IPS-NIHi7 (cell line): ENCODE results near the gene RAB11B.
A peak's percentile ranks its signal among the peaks of the same experiment; 100 is the strongest.
"Not testable (repeated sequence)": the region's sequence is repeated elsewhere in the genome, so short reads cannot be mapped to it uniquely, and the experiment has no call there.

Experiments used
- DNase-seq: peaks from one replicate; pipeline ENCODE4 v3.0.0; 2012; ENCODE audit warnings: mixed read lengths; ENCODE audit errors: extremely low spot score

RAB11B gene

DNA sequence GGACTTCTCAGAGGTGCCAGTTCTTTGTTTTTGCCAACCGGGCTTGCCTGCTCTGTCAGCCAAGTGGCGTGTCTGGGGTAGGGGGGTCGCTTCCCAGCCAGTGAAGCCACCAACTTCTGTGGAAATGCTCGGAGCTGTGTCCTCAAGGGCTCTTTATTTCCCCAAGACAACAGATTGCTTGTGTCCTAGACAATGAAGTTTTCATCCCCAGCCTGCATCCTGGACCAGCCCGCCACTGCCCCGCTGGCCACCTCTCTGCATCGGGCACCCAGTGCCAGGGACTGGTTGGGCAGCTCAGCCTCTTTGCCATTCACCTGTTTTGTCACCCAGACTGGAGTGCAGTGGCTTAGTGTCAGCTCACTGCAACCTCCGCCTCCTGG is 3.7 kb downstream of the RAB11B start:
- DNase-seq = no peak

DNA sequence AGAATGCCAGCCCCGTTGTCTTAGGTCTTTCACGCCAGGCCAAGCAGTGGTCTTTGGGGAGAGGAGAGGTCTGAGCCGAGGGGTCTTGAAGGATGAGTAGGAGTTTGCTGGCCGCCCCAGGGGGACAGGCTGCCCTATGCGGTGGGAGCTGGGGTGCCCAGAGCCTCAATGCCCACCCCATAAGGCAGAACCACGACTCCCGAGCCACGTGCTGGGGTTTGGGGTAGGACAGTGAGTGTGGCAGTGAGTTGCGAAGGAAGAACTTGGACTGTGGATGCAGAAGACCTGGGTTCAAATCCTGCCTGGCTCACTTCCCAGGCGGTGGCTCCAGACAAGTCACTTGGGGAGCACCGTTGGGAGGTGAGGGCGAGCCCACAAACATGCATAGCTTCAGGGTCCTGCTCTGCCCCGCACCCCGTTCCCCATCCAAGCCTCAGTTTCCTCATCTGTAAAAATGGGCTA is 5.5 kb downstream of the RAB11B start:
- DNase-seq = no peak

DNA sequence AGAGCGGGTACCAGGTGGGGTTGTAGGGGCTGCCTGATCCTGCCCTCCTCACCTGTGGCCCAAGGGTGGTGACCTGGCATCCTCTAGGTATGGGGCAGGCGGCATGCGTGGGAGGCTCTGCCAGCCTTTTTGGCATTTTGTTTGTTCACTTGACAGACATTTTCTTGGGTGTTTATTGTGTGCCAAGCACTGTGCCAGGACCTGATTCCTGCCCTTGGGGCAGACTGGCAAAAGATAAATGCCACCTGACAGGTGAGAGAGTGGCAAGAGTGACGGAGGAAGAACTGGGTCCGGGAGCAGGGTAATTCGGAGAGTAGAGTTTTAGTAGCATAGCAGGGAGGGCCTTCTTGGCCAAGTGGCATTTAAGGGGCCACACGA is 6.0 kb downstream of the RAB11B start:
- no peak for DNase-seq

DNA sequence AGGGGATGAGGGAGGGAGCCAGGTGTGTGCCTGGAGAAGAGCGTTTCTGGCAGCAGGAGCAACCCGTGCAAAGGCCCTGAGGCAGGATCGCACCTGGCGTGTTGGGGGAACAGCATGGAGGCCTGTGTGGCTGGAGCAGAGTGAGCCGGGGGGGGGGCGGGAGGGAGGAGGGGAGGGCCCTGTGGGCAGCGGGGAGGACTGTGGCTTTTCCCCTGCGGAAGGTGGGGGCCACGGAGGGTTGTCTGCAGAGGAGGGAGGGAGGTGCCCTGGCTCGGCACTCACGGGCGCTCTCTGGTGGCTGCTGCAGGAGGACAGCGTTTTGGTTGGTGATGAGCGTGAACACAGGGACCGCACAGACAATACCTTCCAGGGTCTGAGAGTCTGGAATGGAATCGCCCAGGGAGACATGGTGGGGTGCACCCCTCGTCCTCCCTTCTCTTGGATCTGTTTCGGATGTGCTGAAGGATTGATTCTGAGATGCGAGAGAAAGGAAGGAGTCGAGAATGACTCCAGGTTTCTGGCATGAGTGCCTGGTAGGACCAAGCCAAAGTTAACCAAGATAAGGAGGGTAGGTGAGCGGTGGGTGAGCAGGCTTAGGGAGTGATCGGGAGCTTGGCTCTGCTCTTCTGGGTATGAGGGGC is 6.5 kb downstream of the RAB11B start:
- peak; percentile 77 for DNase-seq

DNA sequence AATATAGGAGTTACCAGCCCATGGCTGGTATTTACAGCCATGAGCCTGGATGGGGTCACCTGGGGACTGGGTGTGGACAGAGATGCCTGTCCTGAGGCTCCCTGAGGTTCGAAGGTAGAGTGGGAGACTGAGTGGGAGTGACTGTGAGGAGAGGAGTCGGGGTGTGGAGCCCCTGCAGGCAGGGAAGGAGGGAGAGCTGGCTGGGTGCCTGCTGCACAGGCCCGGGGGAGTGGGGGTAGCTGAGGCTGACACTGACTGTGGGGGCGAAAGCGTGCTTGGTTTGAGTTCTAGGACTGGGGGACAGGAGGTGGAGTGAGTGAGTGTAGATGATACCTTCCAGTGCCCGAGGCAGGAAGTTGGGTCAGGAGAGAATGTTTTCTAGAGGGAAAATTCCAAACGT is 7.1 kb downstream of the RAB11B start:
- no peak for DNase-seq

DNA sequence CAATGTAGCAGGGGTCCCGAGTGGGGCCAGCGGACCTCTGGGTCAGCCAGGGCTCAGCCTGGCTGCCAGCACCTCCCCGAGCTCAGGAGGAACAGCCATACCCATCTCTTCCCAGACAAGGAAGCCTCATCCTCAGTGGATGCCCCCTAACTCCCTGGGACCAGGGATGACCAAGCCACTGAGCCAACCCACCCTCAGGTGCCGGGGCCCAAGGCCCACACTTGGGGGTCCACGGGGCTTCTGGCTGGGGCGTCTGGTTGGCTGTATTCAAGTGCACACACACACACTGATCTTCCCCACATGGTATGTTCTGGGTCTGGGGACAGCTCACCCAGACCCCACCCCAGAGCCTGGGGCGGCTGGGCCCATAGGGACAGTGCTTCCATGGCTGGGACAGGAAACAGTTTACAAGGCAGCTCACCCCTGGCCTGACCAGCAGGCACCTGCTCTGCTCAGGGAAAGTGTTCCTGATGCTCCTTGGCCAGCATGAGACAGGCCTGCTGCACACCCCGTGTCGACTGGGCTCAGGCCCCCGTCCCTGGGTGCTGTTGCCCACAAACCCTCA is 7.7 kb downstream of the RAB11B start:
- no peak for DNase-seq

DNA sequence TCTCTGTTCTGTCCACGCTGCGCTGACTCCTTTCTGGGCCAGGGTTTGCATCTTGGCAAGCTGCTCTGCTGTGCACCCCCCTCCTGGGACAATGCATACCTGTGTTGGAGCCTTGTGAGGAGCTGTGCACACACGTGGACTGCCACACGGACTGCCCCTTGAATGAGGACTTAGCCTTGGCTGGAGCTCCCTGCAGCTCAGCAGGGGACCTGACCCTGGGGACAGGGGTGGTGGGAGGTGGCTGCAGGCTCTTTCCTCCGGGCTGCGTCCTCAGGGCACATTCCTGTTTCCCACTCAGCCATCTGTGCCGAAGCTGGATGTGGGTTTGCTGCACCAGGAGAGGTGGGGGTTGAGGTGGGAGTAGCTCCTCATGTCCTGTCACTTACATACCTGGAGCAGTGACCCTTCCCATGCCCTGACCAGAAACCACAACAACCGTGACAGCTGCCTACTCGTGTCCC is 8.2 kb downstream of the RAB11B start:
- DNase-seq = no peak

DNA sequence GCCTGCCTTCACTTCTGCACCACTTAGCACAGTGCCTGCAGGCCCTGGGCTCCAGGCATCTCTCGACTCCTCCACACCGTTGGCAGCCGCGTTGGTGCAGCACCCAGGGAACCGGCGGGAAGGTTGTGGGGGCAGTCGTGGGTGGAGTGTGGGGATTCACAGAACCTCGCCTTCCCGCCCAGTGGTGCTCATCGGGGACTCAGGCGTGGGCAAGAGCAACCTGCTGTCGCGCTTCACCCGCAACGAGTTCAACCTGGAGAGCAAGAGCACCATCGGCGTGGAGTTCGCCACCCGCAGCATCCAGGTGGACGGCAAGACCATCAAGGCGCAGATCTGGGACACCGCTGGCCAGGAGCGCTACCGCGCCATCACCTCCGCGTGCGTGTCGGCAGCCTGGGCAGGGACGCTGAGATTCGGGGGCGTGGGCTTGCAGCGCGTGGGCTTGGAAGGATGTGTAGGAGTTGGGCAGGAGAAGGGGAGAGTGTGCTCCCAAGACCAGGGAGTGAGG is 9.6 kb downstream of the RAB11B start:
- DNase-seq = no peak

DNA sequence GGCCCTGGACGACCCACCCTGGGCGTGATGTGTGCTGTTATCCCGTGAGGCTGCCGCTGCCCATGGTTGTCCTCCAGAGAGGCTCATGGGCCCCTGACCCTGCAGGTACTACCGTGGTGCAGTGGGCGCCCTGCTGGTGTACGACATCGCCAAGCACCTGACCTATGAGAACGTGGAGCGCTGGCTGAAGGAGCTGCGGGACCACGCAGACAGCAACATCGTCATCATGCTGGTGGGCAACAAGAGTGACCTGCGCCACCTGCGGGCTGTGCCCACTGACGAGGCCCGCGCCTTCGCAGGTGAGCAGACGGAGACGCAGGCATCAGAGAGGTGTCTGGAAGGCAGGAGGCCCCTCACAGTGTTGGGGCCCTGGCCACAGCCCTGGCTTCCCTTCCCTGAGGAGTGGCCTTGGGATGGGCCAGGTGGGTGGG is 11.8 kb downstream of the RAB11B start:
- DNase-seq = no peak

DNA sequence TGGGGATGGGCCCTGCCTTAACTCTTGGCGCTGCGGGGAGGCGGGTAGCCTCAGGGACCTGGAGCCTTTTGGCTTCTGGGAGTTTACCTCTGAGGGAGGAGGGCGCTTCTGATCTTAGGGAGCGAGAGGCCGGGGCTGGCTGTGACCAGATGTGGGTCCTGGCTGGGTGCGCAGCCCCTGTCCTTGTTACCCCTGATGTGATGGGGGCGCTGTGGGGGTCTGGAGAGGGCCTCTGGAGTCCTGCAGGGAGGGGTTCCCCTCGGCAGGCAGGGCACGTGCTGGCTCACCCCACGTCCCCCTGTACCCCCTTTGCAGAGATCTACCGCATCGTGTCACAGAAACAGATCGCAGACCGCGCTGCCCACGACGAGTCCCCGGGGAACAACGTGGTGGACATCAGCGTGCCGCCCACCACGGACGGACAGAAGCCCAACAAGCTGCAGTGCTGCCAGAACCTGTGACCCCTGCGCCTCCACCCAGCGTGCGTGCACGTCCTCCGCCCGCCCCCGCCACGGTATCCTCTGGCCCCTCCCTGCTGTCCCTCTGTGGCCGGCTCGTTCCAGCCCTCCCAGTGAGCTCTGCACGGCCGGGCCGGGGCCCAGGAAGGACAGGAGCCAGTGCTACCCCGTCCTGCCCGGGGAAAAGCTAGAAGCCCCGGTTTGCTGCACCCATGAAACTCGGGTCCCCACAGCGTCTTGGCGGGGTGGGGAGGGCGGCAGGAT is 13.1 kb downstream of the RAB11B start:
- DNase-seq = no peak

DNA sequence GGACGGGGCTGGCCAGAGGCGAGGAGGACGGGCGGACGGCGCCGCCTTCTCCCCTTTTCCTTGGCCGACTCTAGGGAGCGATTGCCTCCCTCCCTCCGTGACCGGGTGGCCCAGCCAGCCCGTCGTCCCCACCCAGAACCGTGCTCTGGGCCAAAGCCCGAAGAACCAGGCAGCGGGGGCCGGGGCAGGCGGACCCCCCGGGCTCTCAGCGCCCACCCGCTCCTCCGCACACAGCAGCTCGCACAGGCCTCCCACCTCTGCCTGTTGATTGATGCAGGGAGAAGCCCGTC is 13.6 kb downstream of the RAB11B start:
- DNase-seq = no peak

DNA sequence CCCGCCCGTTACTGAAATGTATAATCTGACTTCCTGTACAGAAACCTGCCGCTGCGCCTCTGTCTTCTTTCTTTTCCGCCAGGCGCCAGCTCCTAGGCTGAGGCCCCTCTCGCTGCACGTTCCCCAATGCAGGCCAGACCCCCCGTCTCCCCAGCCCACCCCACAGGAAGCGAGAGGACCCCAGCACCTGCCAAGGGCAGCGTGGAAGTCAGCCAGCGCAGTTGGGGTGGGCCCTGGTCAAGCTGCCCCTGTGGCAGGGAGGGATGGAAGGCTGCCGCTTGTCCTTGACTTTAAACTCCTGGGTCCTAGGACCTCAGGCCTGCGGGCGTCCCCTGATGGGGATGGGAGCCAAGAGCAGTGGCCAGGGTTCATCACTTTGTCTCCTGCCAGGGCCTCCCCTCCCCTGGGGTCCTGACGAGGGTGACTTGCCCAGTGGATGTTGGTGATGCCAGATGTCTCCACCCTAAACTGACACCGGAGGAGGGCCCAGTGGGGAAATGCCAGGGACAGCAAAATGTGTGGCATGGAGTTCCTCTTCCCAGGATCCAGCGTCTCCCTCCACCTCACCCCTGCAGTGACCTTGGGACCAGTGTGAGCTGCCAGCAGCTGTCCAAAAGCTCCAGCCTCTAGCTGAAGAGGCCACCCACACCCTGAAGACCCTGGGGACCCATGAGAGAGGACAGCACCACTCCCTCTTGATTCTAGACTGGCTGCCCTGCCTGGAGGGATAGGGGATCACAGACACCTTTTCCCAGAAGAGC is 14.4 kb downstream of the RAB11B start:
- DNase-seq = no peak

DNA sequence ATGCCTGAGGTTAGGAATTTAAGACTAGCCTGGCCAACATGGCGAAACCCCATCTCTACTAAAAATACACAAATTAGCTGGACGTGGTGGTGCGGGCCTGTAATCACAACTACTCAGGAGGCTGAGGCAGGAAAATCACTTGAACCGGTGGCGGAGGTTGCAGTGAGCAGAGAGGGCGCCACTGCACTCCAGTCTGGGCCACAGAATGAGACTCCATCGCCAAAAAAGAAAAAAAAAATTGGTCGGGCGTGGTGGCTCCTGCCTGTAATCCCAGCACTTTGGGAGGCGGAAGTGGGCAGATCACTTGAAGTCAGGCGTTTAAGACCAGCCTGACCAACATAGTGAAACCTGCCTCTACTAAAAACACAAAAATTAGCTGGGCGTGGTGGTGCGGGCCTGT is 20.6 kb downstream of the RAB11B start:
- not testable (repeated sequence) for DNase-seq

DNA sequence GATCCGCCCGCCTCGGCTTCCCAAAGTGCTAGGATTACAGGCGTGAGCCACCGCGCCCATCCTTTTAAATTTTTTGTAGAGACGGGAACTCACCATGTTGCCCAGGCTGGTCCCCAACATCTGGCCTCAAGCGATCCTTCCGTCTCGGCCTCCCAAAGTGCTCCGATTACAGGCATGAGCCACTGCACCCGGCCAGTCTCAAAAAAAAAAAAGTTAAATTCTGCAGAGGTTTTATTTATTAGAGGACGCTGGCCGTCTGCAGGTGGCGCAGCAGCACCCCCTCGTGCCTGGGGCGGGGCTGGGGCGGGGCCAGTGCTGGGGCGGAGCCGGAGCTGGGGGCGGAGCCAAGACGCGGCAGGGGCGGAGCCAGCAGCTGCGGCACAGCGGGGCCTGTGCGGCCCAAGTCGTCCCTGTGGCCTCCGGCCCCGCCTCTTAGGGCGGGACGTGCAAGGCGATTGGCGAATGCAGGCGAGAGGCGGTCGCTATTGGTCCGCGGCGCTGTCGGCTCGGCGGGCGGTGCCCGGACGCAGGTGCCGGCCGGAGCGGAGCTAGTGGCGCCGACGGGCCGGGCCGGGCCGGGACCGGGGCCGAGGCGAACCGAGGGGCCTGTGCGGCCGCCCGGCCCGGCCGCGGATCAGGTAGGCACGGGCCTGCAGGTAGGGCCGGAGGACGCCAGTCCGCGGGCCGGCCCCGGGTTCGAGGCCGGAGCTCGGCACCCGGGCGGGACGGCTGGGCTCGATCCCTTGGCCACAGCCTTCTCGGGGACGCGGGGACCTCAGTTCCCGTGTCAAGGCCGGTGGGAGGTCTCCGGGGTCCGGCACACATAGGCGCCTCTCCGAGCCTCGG is 22.8 kb downstream of the RAB11B start, which contains the start of gene MARCHF2:
TSS of gene MARCHF2 (plus strand) at position 523 of the 846 bp plus-strand sequence. CDS start 8,536 bp downstream, outside the sequence.
- peak; percentile 99 for DNase-seq

DNA sequence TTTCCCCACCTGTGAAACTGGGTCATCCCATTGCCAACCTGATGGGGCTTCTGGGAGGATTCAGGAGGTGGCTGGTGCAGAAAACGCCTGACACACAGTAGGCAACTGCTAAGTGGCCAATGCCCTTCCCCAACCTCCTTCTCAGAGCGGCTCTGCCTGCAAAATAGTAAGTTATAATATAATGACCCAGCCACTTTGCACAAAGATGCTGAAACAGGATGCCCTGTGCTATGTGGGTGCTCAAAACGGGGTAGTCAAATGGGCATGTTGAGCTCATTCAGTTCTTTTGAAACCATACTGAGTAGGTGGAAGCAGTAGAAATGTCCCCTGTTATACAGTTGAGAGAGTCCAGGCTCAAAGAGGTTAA is 23.5 kb downstream of the RAB11B start:
- DNase-seq = no peak

DNA sequence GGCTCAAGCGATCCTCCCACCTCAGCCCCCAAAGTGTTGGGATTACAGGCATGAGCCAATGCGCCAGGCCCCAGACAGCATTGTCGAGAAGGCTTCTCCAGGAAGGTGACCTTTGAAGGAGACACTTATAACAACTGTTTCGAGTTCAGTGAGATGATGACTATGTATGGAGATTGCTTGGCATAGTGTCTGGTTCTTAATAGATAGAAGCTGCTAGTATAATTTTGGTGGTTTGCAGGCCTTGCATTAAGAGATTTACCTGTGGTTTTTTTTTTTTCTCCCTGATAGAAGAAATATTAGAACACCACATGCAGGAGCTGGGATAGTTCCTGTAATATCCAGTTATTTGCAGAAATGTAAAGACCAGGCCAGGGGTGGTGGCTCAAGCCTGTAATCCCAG is 26.6 kb downstream of the RAB11B start:
- no peak for DNase-seq

DNA sequence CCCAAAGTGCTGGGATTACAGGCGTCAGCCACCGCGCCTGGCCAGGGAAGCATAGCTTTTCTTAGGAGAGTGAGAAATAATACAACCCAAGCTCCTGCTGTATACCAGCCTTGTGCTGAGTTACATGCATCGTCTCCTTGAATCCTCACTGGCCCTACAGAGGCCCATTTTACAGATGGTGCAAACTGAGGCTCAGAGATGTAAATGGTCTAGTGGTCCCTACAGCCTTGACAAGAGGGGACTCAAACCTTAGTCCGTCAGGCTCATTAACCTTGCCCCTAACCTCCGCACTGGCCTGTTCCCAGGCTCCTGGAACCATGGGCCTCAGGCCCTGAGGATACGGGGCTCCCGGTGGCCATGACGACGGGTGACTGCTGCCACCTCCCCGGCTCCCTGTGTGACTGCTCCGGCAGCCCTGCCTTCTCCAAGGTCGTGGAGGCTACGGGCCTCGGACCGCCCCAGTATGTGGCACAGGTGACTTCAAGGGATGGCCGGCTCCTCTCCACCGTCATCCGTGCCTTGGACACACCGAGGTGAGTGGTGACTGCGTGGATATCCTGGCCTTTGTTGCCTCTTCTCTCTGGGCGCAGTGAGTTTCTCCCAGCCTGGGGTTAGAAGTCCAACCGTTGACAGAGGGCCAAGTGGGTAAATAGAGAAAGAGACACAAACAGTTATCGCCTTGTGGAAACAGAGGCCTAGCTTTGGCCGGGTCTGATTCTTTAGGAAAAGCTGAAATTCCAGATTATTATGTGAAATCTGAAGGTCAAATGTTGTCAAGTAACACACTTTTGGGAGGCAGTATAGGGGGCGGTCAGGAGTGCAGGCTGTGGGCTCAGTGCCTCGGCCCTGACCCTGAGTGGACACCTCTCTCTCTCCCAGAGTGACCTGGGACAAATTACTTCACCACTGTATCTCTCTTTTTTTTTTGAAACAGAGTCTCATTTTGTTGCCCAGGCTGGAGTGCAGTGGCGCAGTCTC is 31.6 kb downstream of the RAB11B start:
- DNase-seq = no peak

DNA sequence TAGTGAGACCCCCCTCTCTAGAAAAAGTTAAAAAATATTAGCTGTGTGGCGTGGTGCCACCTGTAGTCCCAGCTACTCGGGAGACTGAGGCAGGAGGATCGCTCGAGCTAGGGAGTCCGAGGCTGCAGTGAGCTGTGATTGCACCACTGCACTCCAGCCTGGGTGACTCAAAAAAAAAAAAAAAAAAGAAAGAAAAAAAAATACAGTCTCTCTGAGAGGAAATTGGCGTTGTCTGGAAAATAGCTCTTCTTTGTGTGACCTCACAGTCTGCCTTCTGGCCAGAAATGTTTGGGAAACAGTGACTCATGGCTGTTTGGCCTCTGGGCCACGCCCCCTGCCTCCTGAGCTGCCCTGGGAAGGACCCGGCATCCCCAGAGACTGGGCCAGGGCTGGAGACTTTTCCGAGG is 33.7 kb downstream of the RAB11B start:
- peak; percentile 76 for DNase-seq

DNA sequence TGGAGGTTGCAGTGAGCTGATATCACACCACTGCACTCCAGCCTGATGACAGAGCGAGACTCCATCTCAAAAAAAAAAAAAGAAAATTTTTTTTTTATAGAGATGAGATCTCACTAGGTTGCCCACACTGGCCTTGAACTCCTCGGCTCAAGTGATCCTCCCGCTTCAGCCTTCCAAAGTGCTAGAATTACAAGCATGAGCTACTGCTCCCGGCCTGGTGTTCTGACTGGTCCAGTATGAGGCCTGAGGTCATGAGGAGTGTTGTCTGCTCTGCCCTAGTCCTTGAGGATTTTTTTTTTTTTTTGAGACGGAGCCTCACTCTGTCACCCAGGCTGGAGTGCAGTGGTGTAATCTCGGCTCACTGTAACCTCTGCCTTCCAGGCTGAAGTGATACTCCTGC is 35.2 kb downstream of the RAB11B start:
- not testable (repeated sequence) for DNase-seq

DNA sequence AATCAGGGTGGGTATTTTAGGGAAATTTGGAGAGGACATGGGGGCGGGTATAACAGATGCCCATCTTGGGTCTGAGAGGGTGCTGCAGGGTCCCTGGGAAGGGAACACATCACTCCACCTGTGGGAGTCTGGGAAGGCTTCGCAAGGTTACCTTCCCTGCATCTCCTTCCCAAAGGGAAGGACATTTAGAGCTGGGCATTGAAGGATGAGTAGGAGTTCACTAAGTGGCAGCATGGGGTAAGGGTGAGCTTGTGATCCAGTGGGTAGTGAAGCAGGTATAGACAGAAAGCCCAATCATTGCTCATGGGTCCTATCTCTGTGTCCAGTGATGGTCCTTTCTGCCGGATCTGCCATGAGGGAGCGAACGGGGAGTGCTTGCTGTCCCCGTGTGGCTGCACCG is 36.1 kb downstream of the RAB11B start:
- DNase-seq = no peak
